H1 (cell line): ENCODE data around the gene PRPF40B. TPM values are rescaled to one million over a fixed set of nuclear protein-coding genes. Genes with fewer than 3 reads are reported as not detected.

Experiments
- BACH1 ChIP-seq: IDR thresholded peaks from 2 replicates; pipeline ENCODE4 v1.6.1; 2012; ENCODE audit warnings: low read length, improper control_type of control experiment
- E2F6 ChIP-seq: IDR thresholded peaks from 2 replicates; pipeline ENCODE4 v1.6.1; 2012; ENCODE audit warnings: inconsistent platforms
- GABPA ChIP-seq: IDR thresholded peaks from 2 replicates; pipeline ENCODE4 v1.6.1; 2011; ENCODE audit warnings: mild to moderate bottlenecking, low read length, moderate library complexity, borderline replicate concordance; ENCODE audit not compliant: insufficient read depth
- SAP30 ChIP-seq: fragments of 300-600 bp; sonication (generic); IDR thresholded peaks from 2 replicates; pipeline ENCODE4 v1.7.1; 2012; ENCODE audit warnings: low read length, moderate library complexity, mild to moderate bottlenecking, inconsistent platforms; ENCODE audit not compliant: insufficient read depth, insufficient replicate concordance
- SP4 ChIP-seq: IDR thresholded peaks from 2 replicates; pipeline ENCODE4 v1.6.1; 2012; ENCODE audit warnings: low read length, inconsistent platforms
- ZNF274 ChIP-seq: IDR thresholded peaks from 2 replicates; pipeline ENCODE4 v1.7.0; 2012; ENCODE audit warnings: low read length, borderline replicate concordance; ENCODE audit errors: extremely low read depth
- polyA plus RNA-seq, 7 experiments: library from polyadenylated mRNA; depleted of rRNA in 3 of 7; stranded (reverse) in 5 of 7; unstranded in 2 of 7; fragments of >200 nt in 5 of 7; fragments of 200-250 nt in 2 of 7; gene quantifications; 1 replicate in 5 of 7; 2 replicates in 1 of 7; 4 replicates in 1 of 7; pipeline versions ENCODE4 v1.2.1 to v1.2.3, GENCODE V29; 2011 to 2013; ENCODE audit warnings: missing spikeins in 2 of 7, mixed read lengths in 2 of 7
- total RNA-seq: library from RNA; stranded (reverse); fragmentation: NEBNext Ultra II Directional; extraction: Animal tissue kit (Norgen Biotek cat#: 25700); gene quantifications from 2 replicates; pipeline ENCODE4 v1.2.1, GENCODE V29; 2021

Gene PRPF40B
- total and polyA plus RNA-seq, 2 of the 8 experiments (the other 6 are each of a cell fraction or from before 2014, with no cell fraction given) = 14.4 to 24.4 TPM

- TF ChIP-seq E2F6 (no peak), GABPA (no peak), BACH1 (no peak), SP4 (no peak), ZNF274 (no peak), SAP30 (no peak)
These were observed 23.0 kb downstream of the PRPF40B start (continued) for GRCh38 chr12:49646331-49646830.
